ENCODE data around the gene MTTP. TPM values are rescaled to one million over a fixed set of nuclear protein-coding genes. Genes with fewer than 3 reads are reported as not detected.

The MTTP gene
- total RNA-seq, 4 donors from 2014 or later = 8.3 to 475 (median 299) TPM

DNA sequence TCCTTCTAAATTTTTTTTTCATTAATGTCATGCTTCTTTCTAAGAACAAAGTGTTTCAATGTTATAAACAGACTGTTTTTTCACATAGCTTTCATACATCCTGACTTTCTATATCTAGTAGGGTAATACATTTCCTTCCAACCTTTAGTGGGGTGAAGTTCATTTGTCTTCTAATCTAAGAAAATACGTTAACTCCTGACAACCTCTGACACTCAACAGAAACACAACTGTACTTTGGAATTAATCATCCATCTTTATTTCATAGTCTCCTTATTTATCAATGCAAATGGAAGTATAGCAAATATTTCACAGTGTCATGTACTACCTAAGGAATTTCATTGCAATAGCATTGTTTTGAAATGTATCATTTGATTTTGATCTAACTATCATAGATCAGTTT, 2.7 kb upstream of the MTTP start:
- Histone ChIP-seq H3K36me3 (no peaks in the 10 kb centered on the region), H3K27ac (peak overlapping the region in 1 of 4 donors; percentile 53), H3K27me3 (no peaks in the 10 kb centered on the region), H3K9me3 (no peaks in the 10 kb centered on the region), H3K4me3 (no peak overlapping the region), H3K4me1 (peaks cover 0 to 8% (median 0%) of the 10 kb centered on the region in 4 donors)
- no peak for TF ChIP-seq CTCF (IDR thresholded peaks at IDR 0.05)
- DNase-seq = no peak

- peaks cover 0 to 8% (median 0%) of the 10 kb centered on the region in 4 donors for H3K4me1 ChIP-seq
- DNase-seq = no peak
Measured at GRCh38 chr4:99572527-99573240, 1.9 kb upstream of the MTTP start.

DNA sequence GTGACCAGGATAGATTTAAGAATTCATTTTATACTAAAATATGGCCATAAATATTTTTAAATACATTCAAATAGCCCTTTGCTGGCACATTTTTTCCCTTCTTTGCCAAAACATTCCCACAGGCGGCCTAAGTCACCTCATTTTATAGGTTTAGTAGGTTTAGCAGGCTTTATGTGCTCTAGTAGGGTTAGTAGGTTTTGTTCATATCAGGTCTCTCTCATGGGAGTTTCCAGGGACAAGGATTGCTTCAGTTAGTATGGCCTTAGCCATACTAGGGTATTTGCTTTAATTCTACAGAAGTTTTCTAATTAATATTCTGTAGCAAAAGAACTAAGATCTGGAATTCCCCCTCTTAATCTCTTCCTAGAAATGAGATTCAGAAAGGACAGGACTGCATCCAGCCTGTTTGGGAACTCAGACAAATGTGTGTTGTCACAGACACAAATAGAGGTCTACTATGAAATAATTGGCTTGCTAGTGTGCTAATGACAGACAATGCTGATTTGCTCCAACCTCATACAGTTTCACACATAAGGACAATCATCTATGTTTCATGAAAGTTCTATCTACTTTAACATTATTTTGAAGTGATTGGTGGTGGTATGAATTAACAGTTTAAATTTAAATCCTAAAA, 772 bp upstream of the MTTP start:
- Histone ChIP-seq H3K9me3 (no peaks in the 10 kb centered on the region), H3K27ac (peak overlapping the region in 2 of 4 donors; percentile 26 to 53), H3K36me3 (no peaks in the 10 kb centered on the region), H3K4me3 (no peak overlapping the region), H3K27me3 (no peaks in the 10 kb centered on the region), H3K4me1 (peaks cover 0 to 8% (median 0%) of the 10 kb centered on the region in 4 donors)
- TF ChIP-seq POLR2A (IDR thresholded peaks at IDR 0.05) = no peak
- no peak for TF ChIP-seq CTCF (IDR thresholded peaks at IDR 0.05)
- no peak for DNase-seq

More at GRCh38 chr4:99572527-99573240, 1.9 kb upstream of the MTTP start:
- H3K36me3 ChIP-seq = no peaks in the 10 kb centered on the region
- H3K4me3 ChIP-seq = no peak overlapping the region
- peak overlapping the region in 2 of 4 donors; percentile 26 to 53 for H3K27ac ChIP-seq
- no peak for TF ChIP-seq CTCF (IDR thresholded peaks at IDR 0.05)
- peak in 1 of 2 donors; percentile 34 for TF ChIP-seq POLR2A (IDR thresholded peaks at IDR 0.05)
- H3K9me3 ChIP-seq = no peaks in the 10 kb centered on the region
- H3K27me3 ChIP-seq = no peaks in the 10 kb centered on the region

DNA sequence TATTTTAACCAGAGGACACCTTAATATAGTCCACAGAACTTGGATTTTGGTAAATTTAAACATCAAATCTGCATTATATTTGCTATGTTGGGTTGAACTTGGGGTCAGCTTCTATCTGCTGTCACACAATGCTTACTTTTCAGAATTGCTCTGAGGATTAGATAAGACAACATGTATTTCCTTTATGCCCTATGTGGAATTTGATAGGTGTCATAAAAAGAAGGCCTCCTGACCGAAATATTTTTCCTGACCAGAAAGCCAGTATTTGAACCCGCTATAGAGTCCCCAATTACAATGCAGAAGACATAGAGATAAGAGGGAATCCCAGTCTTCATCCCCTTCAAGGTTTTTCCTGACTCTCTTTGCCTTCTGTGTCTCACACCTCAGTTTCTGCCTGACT, 4.1 kb downstream of the MTTP start:
- no peaks in the 10 kb centered on the region for H3K9me3 ChIP-seq
- peak overlapping the region in 2 of 4 donors; percentile 35 to 43 for H3K4me3 ChIP-seq
- no peaks in the 10 kb centered on the region for H3K27me3 ChIP-seq
- no peaks in the 10 kb centered on the region for H3K36me3 ChIP-seq
- no peak for TF ChIP-seq CTCF (IDR thresholded peaks at IDR 0.05)
- TF ChIP-seq POLR2A (IDR thresholded peaks at IDR 0.05) = no peak
- no peak for DNase-seq
- peak overlapping the region in 1 of 4 donors; percentile 11 for H3K27ac ChIP-seq
- peaks cover 0 to 6% (median 0%) of the 10 kb centered on the region in 4 donors for H3K4me1 ChIP-seq

DNA sequence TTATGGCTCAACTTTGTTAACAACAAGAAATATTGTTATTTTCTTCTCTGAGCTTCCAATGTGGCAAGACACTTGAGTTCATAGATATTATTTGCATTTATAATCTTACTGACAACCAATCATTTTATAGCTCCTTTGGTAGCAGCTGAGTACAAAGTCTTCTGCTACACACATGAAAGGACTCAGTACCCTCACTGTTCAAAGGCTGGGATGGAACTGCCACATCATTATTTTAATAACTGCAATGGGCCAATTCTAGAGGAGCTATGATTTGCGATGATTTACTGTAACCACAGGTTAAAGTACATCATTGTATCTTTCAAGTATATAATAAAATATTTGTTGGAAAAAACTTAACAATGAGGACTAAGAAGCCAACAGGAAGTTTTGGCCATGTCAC, 10.9 kb downstream of the MTTP start:
- H3K36me3 ChIP-seq = peaks cover 0 to 9% (median 0%) of the 10 kb centered on the region in 3 donors
- no peak overlapping the region for H3K4me3 ChIP-seq
- TF ChIP-seq POLR2A (IDR thresholded peaks at IDR 0.05) (no peak), CTCF (IDR thresholded peaks at IDR 0.05) (no peak)
- no peaks in the 10 kb centered on the region for H3K27me3 ChIP-seq
- DNase-seq = peak in 1 of 3 donors; percentile 55
- H3K27ac ChIP-seq = peak overlapping the region in 2 of 4 donors; percentile 58 to 70
- H3K4me1 ChIP-seq = no peaks in the 10 kb centered on the region
- H3K9me3 ChIP-seq = no peaks in the 10 kb centered on the region
